T47D (cell line): ENCODE measurements around the gene ZNF787.
"Not testable (repeated sequence)": the region's sequence is repeated elsewhere in the genome, so short reads cannot be mapped to it uniquely, and the experiment has no call there.

Source experiments
- DNase-seq, 2 experiments: peaks; one replicate each; pipeline versions ENCODE4 v3.0.0 to v3.0.0-alpha.2; 2011 to 2012; ENCODE audit warnings: low read depth in 1 of 2, low spot score in 1 of 2
- JUND ChIP-seq: IDR thresholded peaks from 2 replicates; pipeline ENCODE4 v1.6.1; 2012; ENCODE audit warnings: low read depth
- in situ Hi-C: cut with HindIII; loops from 2 replicates; pipeline ENCODE4 v1.10.0; 2016; ENCODE audit warnings: low sequenced_read_pairs, low pct_unique_long_range_greater_than_20kb

ZNF787 gene

GRCh38 chr19:56105090-56105701 lies 15.9 kb downstream of the ZNF787 start:
- DNase-seq: peak; percentile 77 to 84
- no peak for TF ChIP-seq JUND
- in situ Hi-C loops: no loop called here

- TF ChIP-seq JUND: no peak
- DNase-seq: no peak
- in situ Hi-C loops: no loop called here
Measured at GRCh38 chr19:56104423-56104822, 16.7 kb downstream of the ZNF787 start.

GRCh38 chr19:56103027-56103614 lies 18.0 kb downstream of the ZNF787 start:
- in situ Hi-C loops: no loop called here
- TF ChIP-seq JUND: no peak
- no peak for DNase-seq

GRCh38 chr19:56101746-56102535 lies 19.2 kb downstream of the ZNF787 start:
- no peak for DNase-seq
- in situ Hi-C loops: no loop called here
- TF ChIP-seq JUND: no peak

GRCh38 chr19:56101095-56101494 lies 20.0 kb downstream of the ZNF787 start:
- in situ Hi-C loops: no loop called here
- DNase-seq: no peak
- TF ChIP-seq JUND: no peak

- in situ Hi-C loops: no loop called here
- no peak for TF ChIP-seq JUND
- DNase-seq: no peak
Measured at GRCh38 chr19:56099638-56100539, 21.2 kb downstream of the ZNF787 start.

- DNase-seq: no peak
- in situ Hi-C loops: no loop called here
- no peak for TF ChIP-seq JUND
Measured at GRCh38 chr19:56098731-56099568, 22.1 kb downstream of the ZNF787 start.

- in situ Hi-C loops, DNase-seq: not testable (repeated sequence)
Measured at GRCh38 chr19:56098237-56098636, 22.9 kb downstream of the ZNF787 start.

- no peak for TF ChIP-seq JUND
- in situ Hi-C loops: no loop called here
- no peak for DNase-seq
Measured at GRCh38 chr19:56097776-56098175, 23.3 kb downstream of the ZNF787 start.

GRCh38 chr19:56097306-56097705 lies 23.8 kb downstream of the ZNF787 start:
- no peak for TF ChIP-seq JUND
- in situ Hi-C loops: no loop called here
- DNase-seq: no peak

GRCh38 chr19:56096665-56097064 lies 24.4 kb downstream of the ZNF787 start:
- in situ Hi-C loops: no loop called here
- TF ChIP-seq JUND: no peak
- DNase-seq: no peak

- no peak for TF ChIP-seq JUND
- in situ Hi-C loops: no loop called here
- no peak for DNase-seq
Measured at GRCh38 chr19:56094449-56094848, 26.6 kb downstream of the ZNF787 start.
